ENCODE measurements around the gene NTM.
"Not testable (repeated sequence)": the region's sequence is repeated elsewhere in the genome, so short reads cannot be mapped to it uniquely, and the experiment has no call there.

Gene NTM

DNA sequence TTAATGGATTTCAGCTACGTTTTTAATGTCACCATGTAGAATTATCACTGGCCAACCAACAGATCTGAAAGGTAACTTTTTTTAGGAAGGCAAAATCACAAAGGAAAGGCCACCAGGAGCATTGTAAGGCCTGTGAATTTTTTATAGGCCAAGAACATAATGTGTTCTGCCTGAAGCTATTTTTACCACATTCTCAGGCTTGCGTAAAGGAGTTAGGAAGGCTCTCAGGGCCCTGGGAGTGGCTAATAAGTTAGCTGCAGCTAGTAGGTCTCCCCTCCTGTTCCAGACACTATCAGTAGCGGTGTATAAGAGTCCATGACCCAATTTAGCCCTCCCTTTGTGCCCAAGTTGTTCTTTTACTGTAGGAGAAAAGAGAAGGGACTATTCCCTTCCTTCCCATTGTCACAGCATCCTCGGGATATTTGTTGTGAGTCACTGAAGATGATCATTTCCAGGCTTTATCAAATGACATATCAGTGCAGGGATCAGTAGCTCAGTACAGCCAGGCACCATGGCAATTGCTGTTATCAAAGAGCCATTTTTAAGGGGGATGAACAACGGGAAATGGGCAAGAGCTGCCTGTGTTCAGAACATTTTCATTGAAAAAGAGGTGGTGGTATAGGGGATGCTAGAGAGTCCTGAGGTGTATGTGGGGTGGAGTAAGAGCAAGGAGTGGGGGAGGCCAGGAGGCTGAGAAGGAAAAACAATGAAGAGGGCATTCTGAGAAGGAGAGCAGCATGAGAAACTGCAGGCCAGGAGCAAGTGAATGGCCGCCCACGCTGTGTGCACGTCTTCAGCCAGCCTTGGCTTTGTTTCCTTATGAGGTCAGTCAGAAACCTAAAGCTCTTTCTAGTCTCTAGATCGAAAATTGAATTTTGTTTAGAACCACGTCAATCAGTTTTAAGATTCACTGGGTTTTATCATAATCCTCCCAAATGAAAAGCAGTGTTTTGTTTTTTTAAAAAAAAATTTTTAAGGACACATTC lies 940.3 kb downstream of the NTM start:
- DNase-seq: no peak

- no peak for DNase-seq
Measured at GRCh38 chr11:132311703-132312102, 941.3 kb downstream of the NTM start.

DNA sequence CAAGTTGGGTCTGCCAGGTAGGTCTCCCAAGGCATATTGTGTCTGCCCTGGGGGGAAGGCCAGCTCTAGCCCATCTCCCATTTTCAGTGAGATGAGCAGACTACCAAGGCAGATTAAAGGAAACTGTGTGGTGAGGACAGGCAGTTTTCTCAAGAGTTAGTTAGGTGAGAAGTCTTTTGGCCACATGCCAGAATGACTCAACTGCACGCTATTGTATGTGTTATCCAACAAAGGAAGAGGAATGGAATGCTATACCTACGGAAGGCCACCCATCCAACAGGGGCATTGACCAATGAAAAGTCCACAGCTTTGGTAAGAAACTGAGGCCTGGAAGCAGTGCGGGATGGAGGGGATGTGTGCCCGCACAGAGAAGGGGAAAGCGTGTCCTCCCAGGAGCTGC lies 941.7 kb downstream of the NTM start:
- DNase-seq: no peak

DNA sequence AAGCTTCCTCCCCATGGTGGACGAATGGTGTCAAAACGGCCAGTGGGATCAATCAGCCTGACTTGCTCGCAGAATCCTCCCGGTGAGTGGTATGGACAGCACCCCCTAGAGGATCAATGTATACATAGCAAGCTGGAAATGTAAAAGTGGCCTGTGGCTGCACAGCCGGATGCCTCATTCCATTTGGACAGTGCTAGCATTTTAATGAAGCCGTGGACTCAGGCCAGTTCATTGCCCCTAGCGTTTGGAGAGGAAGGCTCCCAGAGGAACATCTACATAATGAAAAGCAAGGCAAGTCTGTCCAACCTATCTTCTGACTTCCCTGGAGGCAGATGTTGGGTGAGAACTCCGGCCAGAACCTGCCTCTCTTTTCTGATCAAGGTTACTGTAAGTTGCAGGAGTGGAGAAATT lies 942.3 kb downstream of the NTM start:
- no peak for DNase-seq

DNA sequence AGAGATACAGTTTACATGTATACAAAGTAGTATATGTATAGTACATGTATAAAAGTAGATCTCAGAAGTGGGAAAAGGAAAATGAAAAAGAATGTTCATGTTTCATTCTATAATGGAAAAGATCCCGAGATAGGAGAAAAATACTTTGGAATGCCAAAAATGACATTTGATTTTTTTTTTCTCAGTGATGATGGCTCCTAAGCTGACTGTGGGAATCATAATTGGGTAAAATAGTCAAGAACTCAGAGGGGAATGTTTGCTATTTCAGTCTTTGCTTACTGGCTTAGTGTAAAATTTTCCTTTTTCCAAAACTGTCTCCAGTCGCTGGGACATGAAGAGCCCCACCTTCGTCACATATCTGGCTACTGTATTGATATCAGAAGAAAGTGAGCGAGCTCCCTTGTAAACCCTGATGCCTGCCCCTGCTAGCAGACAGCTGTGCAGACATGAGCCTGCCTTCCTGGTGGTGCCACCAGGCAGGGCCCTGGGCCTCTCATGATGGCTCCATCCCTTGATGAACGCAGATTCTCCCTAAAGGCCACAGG lies 944.6 kb downstream of the NTM start:
- DNase-seq: no peak

- DNase-seq: no peak
Measured at GRCh38 chr11:132315696-132316095, 945.3 kb downstream of the NTM start.

GRCh38 chr11:132318421-132319157 lies 948.2 kb downstream of the NTM start:
- no peak for DNase-seq

DNA sequence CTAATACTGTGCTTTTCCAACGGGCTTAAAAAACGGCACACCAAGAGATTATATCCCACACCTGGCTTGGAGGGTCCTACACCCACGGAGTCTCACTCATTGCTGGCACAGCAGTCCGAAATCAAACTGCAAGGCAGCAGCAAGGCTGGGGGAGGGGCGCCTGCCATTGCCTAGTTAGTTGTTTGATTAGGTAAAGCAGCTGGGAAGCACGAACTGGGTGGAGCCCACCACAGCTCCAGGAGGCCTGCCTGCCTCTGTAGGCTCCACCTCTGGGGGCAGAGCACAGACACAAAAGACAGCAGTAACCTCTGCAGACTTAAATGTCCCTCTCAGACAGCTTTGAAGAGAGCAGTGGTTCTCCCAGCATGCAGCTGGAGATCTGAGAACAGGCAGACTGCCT lies 949.0 kb downstream of the NTM start:
- not testable (repeated sequence) for DNase-seq

DNA sequence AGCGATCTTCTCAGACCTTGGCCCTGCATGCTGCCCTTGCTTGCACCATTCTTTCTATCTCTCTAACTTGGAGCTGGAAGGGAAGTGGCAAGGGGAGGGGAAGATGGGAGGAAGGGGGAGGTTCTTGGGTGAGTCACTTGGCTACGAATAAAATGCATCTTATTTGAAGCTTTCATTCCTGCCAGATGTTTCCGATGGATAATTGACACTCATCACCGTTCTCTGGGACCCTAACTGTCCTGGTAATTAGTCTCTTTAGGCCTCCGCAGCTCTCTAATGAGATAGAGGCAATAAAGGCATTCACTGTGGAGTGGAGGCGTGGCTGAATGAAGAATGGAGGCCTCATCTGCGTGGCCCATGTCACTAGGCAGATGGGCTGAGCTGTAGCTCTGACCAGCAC lies 960.1 kb downstream of the NTM start:
- DNase-seq: no peak

DNA sequence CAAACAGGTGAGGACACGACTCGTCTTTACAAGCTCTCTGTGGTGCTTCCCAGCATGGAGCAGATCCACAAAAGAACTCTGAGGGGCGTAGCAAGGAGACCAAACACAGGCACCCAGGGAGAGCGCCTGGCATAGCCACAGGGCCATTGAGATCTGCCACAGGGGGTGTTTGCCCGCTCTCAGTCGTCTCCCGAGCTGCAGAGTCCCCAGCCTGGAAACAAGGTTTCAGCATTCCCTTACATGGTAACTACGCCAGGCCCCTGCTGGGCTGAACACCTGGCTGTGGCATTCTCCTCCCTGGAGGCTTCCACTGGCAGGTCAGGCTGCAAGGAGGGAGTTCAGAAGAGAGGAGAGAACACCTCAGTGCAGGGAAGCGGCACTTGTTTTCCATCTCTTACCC lies 962.1 kb downstream of the NTM start:
- DNase-seq: no peak

GRCh38 chr11:132334769-132335280 lies 964.4 kb downstream of the NTM start:
- DNase-seq: no peak

- DNase-seq: no peak
Measured at GRCh38 chr11:132335311-132335710, 964.9 kb downstream of the NTM start.

- no peak for DNase-seq
Measured at GRCh38 chr11:132336781-132337535, 966.5 kb downstream of the NTM start.

DNA sequence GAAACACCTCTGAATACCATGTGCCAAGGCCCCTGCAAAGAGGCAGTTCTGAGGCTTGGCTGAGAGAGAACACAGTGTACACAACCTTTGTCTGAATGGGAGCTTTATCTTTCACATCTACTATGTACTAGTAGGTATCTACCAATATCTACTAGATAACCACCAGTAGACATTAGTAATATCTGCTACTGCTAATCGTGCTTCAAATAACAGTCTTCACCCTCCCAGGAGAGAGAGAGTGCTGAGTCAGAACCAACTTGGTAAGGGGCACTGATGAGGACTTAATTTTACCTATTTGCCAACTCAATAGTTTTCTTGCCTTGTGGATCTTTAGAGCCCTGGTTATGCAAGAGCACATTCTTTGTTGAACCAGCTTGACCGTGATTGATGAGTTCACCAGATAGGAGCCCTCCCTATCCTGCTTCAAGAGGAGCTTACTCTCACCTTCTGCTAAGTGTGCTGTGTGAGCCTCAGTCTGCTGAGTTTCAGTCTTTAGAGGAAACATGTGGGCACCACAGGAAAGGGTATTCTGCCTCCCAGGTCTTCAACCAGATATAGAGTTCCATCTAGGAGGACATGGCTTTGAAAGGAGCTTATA lies 967.5 kb downstream of the NTM start:
- no peak for DNase-seq

GRCh38 chr11:132342408-132342807 lies 972.0 kb downstream of the NTM start:
- no peak for DNase-seq

DNA sequence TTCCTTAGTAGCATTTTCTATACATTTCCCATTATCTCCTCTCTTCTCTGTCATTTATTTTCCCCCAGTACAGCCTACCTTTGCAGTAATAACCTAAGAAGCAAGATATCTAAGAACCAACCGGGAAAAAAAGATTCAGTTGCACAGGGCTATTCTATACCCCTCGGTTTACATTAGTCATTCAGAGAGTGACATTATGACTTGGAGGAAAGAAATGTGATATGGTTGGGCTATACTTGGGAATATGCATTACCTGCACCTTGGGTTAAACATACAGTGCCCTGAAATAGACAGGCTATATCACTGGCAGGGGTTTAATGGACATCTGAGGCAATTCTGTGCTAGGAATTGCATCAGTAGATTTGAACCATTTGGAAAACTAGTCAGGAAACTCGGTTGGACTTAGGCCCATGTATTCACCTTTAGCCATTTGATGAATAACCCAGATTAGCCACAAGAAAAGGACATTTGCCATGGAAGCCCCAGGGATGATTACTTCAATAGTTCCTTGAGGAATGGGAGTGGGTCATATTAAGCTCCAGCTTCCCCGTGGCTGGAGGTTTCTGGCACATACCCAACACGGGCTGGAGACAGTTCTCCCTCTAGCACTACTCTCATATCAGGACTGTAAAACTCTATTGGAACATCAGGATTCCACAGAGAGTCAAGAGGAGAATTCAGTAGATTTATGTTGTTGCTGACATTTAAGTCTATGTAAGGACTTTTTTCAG lies 973.2 kb downstream of the NTM start:
- DNase-seq: no peak

DNA sequence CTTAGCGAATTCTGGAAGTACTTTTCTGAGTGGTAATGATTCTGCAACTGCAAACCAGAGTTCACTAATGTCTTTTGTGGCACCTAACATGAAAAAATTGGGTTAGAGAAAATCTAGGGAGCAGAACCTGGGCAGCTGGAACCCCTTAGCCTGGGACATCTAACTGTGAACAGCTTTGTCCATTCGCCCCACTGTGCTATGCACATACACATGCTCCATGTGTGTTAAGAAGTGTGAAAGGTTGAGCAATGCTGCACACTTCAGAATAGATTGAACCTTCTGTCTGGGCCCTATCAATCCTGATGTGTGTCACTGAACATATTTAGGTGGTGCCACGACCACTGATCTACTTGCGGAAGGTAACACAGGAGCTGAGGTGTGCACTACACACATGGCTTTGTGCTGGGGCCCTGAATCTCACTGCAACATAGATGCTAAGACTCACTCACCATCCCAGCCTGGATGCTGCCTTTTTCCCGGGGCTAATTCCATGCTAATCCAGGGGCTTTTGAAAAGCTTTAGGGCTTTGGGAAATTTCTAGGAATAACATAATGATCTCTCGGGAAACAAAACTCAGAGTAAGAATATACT lies 976.2 kb downstream of the NTM start:
- no peak for DNase-seq

DNA sequence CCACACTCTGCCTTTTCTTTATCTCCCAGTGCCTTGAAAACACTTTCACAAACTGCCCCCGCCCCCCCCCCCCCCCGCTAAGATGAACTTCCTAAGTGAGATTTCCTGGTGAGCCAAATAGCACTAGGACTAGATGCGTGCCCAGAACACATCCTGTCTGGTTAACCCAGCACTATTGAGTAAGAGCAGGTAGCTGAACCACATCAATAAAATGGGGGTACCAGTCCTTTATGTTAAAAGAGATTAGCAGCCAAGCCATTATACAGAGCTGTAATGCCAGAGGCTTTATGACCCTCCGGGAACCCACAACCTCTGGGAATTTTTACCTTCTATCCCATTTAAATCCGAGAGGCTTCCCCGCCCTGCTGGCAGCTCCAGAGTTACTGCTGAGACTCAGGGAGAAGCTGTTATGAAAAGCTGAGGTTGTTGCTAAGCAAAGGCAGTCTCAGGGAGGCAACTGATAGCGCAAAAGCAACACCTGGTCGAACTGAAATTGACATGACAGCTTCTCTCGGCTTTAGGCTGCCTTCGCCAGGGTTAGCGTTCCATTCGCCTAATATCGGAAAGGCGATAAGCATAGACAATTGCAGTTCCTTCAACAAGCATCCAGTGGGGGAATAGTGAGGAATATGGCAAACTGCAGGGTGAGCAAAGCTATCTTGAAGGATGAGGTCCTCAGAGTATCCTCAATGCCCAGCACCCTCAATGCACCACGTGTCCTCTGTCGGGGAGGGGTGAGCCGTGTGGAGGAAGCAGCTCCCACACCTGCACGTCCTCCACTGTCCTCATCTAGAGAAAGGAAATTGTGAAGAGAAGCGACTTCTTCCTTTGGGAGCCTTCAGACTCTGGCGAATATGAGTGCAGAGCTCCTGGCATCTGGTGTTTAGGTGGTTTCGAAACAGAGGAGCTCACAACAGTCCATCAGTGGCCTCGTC lies 977.0 kb downstream of the NTM start:
- DNase-seq: no peak

- DNase-seq: no peak
Measured at GRCh38 chr11:132349811-132350733, 979.7 kb downstream of the NTM start.

Measured in NCI-H187 (cell line).